ENCODE data around the gene DHRSX. TPM values are rescaled to one million over a fixed set of nuclear protein-coding genes. Genes with fewer than 3 reads are reported as not detected.

The DHRSX gene
- total RNA-seq, 3 donors from 2014 or later: 24.3 to 39.0 (median 29.2) TPM

GRCh38 chrX:2342281-2342688 is 158.5 kb downstream of the DHRSX start:
- no peaks in the 10 kb centered on the region for H3K27me3 ChIP-seq
- no peak for DNase-seq (ENCODE audit: low spot score in 2 of 2)
- H3K4me3 ChIP-seq: no peak overlapping the region
- TF ChIP-seq POLR2AphosphoS5 (IDR thresholded peaks at IDR 0.05): no peak
- no peak for TF ChIP-seq POLR2A (IDR thresholded peaks at IDR 0.05)
- TF ChIP-seq CTCF (IDR thresholded peaks at IDR 0.05): no peak
- no peak overlapping the region for H3K27ac ChIP-seq
- intact Hi-C loops (cut with DNase I; ENCODE audit: low total_unique reads): no loop called here
- no peaks in the 10 kb centered on the region for H3K4me1 ChIP-seq
- H3K36me3 ChIP-seq: no peaks in the 10 kb centered on the region
- H3K9me3 ChIP-seq: no peaks in the 10 kb centered on the region

- TF ChIP-seq CTCF (IDR thresholded peaks at IDR 0.05) (no peak), POLR2A (IDR thresholded peaks at IDR 0.05) (no peak), POLR2AphosphoS5 (IDR thresholded peaks at IDR 0.05) (no peak)
- Histone ChIP-seq H3K9me3 (no peaks in the 10 kb centered on the region), H3K4me3 (no peak overlapping the region), H3K27ac (no peak overlapping the region), H3K27me3 (no peaks in the 10 kb centered on the region), H3K4me1 (no peaks in the 10 kb centered on the region), H3K36me3 (no peaks in the 10 kb centered on the region)
- no peak for DNase-seq (ENCODE audit: low spot score in 2 of 2)
- intact Hi-C loops (cut with DNase I; ENCODE audit: low total_unique reads): no loop called here
Measured at GRCh38 chrX:2340991-2341390, 159.8 kb downstream of the DHRSX start.

- no peak overlapping the region for H3K27ac ChIP-seq
- TF ChIP-seq POLR2A (IDR thresholded peaks at IDR 0.05): no peak
- TF ChIP-seq CTCF (IDR thresholded peaks at IDR 0.05): no peak
- no peak for TF ChIP-seq POLR2AphosphoS5 (IDR thresholded peaks at IDR 0.05)
- intact Hi-C loops (cut with DNase I; ENCODE audit: low total_unique reads): no loop called here
- H3K36me3 ChIP-seq: no peaks in the 10 kb centered on the region
- H3K4me1 ChIP-seq: no peaks in the 10 kb centered on the region
- H3K4me3 ChIP-seq: no peak overlapping the region
- no peaks in the 10 kb centered on the region for H3K27me3 ChIP-seq
- no peaks in the 10 kb centered on the region for H3K9me3 ChIP-seq
- DNase-seq (ENCODE audit: low spot score in 2 of 2): no peak
Measured at GRCh38 chrX:2336181-2336580, 164.6 kb downstream of the DHRSX start.

- no peak for TF ChIP-seq POLR2AphosphoS5 (IDR thresholded peaks at IDR 0.05)
- TF ChIP-seq POLR2A (IDR thresholded peaks at IDR 0.05): no peak
- no peak for TF ChIP-seq CTCF (IDR thresholded peaks at IDR 0.05)
- no peaks in the 10 kb centered on the region for H3K27me3 ChIP-seq
- no peaks in the 10 kb centered on the region for H3K9me3 ChIP-seq
- H3K4me1 ChIP-seq: no peaks in the 10 kb centered on the region
- no peak overlapping the region for H3K27ac ChIP-seq
- intact Hi-C loops (cut with DNase I; ENCODE audit: low total_unique reads): no loop called here
- no peak for DNase-seq (ENCODE audit: low spot score in 2 of 2)
- no peaks in the 10 kb centered on the region for H3K36me3 ChIP-seq
- no peak overlapping the region for H3K4me3 ChIP-seq
Measured at GRCh38 chrX:2334237-2334636, 166.5 kb downstream of the DHRSX start.

- Histone ChIP-seq H3K36me3 (no peaks in the 10 kb centered on the region), H3K4me1 (no peaks in the 10 kb centered on the region), H3K4me3 (no peak overlapping the region), H3K27ac (no peak overlapping the region), H3K27me3 (no peaks in the 10 kb centered on the region), H3K9me3 (no peaks in the 10 kb centered on the region)
- TF ChIP-seq POLR2AphosphoS5 (IDR thresholded peaks at IDR 0.05) (no peak), POLR2A (IDR thresholded peaks at IDR 0.05) (no peak), CTCF (IDR thresholded peaks at IDR 0.05) (no peak)
- intact Hi-C loops (cut with DNase I; ENCODE audit: low total_unique reads): no loop called here
- DNase-seq (ENCODE audit: low spot score in 2 of 2): no peak
Measured at GRCh38 chrX:2332252-2332651, 168.5 kb downstream of the DHRSX start.

Measured in breast epithelium (tissue), 4 donors.